Breast epithelium (tissue), 3 donors: ENCODE measurements around the gene ZNF790.

Experiments used
- POLR2A ChIP-seq: fragments of 450-650 bp; IDR thresholded peaks from one replicate; pipeline ENCODE4 v1.6.1; 2016; ENCODE audit warnings: antibody characterized with exemption, mild to moderate bottlenecking, moderate library complexity
- POLR2AphosphoS5 ChIP-seq, 3 donors: sonication (generic); formaldehyde crosslinking; IDR thresholded peaks; one replicate each; pipeline ENCODE4 v1.6.1; 2017; ENCODE audit warnings: antibody characterized with exemption in 3 of 3
- TF ChIP-seq, protein P1 (sequence below), 3 donors: fragments of 450-650 bp; IDR thresholded peaks; one replicate each; pipeline ENCODE4 v1.5.1; 2016 to 2017; ENCODE audit warnings: antibody characterized with exemption in 3 of 3, mild to moderate bottlenecking in 3 of 3, moderate library complexity in 3 of 3

- TF ChIP-seq, protein P1, sequence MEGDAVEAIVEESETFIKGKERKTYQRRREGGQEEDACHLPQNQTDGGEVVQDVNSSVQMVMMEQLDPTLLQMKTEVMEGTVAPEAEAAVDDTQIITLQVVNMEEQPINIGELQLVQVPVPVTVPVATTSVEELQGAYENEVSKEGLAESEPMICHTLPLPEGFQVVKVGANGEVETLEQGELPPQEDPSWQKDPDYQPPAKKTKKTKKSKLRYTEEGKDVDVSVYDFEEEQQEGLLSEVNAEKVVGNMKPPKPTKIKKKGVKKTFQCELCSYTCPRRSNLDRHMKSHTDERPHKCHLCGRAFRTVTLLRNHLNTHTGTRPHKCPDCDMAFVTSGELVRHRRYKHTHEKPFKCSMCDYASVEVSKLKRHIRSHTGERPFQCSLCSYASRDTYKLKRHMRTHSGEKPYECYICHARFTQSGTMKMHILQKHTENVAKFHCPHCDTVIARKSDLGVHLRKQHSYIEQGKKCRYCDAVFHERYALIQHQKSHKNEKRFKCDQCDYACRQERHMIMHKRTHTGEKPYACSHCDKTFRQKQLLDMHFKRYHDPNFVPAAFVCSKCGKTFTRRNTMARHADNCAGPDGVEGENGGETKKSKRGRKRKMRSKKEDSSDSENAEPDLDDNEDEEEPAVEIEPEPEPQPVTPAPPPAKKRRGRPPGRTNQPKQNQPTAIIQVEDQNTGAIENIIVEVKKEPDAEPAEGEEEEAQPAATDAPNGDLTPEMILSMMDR (IDR thresholded peaks at IDR 0.05), result no peak
- no peak for TF ChIP-seq POLR2A
- TF ChIP-seq POLR2AphosphoS5 (IDR thresholded peaks at IDR 0.05), result no peak
These were observed 16.4 kb downstream of the ZNF790 start for GRCh38 chr19:36821758-36822157.
